ENCODE data around the gene SCYL3.
"Not testable (repeated sequence)": the region's sequence is repeated elsewhere in the genome, so short reads cannot be mapped to it uniquely, and the experiment has no call there.

SCYL3 gene

DNA sequence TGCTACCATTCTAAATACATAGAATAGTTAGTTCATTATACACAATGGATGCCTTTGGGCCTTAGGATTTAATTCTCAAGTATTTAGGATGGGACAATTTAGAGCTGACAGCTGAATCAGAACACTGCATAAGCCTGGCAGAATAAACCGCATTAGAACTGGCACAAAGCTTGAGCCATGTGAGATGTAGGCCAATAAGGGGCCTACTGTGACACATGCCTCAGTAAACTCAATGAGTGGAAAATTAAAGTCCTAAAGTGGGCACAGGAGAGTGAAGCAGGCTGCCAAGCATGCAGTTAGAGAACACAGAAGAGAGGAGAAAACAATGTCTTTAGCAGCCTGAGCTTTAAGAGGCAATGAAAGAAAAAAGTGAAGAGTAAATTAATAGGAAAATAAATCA, 24.3 kb downstream of the SCYL3 start:
- DNase-seq = no peak

DNA sequence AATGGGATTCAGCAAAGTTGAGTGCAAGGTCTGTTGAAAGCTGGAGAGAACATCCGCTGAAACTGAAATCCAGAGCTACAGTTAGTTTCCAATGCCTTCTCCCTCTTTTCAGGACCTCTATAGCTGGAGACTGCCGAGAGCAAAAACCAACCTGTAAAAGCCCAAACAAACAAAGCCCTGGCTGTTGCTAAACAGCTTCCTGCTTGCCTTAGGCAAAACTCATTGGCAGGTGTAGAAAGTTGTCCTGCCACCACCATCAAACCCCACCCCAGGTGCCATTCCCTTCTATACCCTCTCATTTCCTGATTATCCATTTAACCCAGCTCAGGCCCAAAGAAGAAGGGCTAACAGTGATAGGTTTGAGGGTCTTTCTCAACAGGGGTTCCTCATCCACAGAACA, 24.7 kb downstream of the SCYL3 start:
- DNase-seq = no peak

DNA sequence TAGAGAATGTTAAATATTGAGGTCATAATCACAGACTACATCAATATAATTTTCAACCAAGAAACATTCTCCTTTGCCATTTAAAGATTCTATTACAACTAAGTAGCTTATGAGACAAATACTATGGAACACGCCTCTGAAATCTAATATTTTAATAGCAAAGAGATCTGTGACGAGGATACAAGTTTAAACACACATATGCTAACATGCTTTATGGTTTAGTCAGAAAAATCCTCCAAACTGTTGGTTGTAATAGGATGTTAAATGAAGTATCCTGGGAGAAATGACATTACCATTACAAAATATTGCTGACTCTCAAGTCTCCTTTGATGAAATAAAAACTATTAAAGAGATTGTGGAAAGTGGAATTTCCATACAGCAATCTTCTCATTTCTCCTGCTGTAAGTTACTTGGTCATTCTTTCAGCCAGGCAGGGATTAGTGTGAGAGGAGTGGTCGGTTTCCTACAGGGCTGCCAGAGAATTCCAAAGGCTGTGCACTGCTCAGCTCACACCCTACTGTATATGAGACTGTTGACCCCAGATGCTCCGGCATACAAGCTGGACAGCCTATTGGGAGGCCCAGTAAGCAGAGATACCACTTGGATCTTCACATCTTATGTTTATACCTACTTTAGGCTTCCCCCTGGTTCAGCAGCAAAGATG, 26.6 kb downstream of the SCYL3 start:
- no peak for DNase-seq

DNA sequence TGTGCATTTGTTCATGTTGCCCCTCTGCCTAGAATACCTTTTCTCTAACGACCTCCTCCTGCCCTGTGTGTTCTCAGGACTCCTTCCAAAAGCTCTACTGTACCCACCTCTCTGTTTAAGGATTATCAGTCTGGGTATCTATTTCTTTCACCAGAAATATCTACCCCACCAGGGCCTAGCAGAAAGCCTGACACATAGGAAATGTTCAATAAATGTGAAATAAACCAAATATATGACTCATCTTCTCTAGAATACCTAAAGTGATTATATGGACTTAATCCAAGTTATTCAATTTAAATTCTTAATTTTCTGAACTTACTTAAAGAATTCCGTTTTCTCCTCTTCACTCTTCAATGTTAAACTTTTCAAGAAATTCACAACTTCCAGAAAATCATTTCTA, 27.1 kb downstream of the SCYL3 start:
- DNase-seq = no peak

DNA sequence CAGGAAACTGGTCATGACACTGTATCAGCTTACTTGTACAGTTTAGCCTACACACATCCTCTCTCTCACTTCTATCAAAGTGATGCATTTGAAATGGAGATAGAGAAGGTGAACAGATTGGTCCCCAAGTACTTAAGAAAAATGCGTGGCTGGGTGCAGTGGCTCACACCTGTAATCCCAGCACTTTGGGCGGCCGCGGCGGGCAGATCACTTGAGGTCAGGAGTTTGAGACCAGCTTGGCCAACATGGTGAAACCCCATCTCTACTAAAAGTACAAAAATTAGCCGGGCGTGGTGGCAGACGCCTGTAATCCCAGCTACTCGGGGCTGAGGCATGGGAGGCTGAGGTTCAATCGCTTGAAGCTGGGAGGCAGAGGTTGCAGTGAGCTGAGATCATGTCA, 29.2 kb downstream of the SCYL3 start:
- not testable (repeated sequence) for DNase-seq

DNA sequence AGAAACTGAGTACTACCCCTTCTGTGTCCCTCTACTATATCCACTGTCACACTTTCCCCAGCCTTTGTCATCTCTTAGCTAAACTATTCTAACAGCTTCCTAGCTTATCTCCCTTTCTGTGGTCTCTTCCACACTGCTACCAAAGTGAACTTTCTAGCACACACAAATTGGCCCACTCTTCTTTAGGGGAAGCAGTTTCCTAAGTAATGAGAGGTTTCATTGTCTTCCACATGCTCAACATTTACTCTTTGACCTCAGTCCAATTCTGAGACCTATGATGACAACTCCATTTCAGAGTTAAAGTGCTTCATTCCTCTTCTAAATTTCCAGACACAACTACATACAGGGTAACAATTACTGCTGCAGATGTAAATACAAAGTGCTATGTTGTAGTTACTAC, 32.9 kb downstream of the SCYL3 start:
- DNase-seq = no peak

DNA sequence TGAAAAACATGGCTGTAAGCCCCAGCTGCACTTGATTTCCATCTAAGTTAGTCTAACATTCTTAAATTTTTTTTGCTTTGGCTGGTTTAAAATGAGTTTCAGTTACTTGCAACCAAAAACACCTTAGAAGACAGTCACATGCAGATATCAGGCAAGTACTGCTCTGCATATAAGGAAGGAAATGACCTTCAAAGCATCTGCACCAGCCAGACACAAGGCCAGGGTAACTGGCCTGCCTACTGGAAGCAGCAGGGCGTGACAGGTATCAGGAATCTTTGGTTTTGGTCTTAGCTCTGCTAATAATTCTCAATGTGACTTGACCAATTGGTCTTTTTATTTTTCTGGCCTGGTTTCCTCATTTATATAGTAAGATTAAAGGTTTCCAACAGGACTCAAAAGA, 33.5 kb downstream of the SCYL3 start:
- DNase-seq = no peak

DNA sequence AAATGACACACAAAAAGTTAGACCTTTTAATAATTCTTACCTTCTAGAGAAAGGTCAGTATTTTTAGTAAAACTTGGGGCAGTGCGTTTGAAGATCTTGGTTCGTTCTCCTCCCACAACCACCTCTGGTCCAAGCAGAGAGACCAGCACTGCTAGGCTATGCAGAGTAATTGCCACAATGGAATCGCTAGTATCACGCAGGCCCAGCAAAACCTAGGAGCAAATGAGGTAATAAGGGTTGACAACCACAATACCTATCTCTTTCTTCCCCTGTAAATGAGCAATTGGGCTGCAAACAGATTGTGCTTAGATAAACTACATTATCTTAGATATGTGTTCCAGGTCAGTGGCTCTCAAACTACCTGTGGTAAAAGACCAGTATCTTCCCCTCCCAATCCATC, 34.7 kb downstream of the SCYL3 start:
- DNase-seq = no peak

DNA sequence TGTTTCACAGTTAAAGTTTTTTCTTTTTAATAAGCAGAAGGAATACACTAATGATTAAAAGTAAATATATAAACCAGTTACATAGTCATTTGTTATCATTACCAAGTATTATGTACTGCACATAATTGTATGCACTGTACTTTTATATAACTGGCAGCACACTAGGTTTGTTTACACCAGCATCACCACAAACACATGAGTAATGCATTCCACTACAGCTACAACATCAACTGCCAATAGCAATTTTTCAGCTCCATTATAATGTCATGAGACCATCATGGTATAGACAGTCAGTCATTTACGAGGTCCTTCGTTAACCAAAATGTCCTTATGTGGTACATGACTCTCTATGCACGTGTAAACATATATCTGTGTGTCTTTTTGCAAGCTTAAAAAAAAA, 35.2 kb downstream of the SCYL3 start:
- no peak for DNase-seq

DNA sequence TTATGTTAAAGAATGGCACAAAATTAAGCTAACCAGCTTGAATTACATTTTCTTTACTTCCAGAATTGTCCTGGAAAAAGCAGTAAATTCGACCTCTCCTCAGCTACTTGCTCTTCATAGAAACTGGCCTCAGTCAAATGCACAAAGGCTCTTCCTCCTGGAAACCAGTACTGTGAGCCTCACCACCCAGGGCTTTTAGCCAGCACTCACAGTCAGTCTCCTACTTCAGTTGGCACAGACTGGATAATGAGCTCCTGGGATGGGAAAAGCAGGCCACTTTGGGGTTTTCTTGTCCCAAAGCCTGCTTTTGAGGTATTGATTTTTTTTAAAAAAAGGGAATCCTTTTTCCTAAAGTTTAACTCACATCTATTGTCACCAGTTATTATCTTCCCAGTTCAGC, 40.4 kb downstream of the SCYL3 start:
- DNase-seq = no peak

DNA sequence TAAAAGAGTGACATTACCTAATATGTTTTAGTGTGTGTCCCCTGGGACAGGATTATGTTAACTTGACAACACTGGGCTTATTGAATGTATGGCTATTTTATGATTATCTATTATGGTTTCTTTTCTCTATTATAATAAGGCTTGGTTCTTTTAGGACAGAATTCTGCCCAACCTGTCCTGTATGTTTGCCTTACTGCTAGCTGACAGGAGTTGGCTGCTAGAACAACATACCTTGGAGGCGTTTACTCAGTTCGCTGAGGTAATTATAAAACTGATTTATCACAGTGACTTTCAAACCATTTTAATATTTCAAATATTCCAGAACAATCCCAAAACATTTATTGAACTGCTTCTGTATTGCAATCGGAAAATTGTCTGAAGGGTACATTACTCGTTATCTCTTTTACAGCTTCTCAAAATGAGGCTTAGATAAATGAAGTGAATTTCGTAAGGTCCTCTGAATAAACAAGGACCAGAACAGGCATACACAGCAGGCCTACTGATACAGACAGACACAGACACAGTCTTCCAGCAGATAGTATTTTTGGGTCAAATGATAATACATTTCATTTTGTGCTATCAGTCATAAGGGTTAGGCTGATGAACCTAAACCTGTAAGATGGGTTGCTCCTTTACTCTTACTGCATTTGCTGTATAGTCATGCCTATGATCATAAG, 44.2 kb downstream of the SCYL3 start:
- DNase-seq = no peak

DNA sequence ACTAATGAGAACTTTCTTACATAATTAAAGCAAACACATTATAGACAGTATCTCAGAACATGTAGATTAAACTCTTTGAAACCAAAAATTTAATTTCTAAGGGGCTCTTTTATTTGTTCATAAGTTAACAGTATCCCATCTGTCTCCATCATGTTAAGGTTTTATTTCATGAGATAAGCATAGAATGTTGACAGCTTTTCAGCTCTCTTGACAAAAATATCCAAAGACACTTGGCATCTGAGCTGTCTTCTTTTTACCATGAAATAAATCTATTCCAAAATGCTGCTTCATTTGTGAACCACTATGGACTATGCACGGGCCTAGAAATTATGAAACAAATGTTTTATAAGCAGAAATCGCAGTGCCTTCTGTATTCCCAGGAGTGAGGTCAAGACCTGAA, 45.2 kb downstream of the SCYL3 start:
- DNase-seq = no peak

DNA sequence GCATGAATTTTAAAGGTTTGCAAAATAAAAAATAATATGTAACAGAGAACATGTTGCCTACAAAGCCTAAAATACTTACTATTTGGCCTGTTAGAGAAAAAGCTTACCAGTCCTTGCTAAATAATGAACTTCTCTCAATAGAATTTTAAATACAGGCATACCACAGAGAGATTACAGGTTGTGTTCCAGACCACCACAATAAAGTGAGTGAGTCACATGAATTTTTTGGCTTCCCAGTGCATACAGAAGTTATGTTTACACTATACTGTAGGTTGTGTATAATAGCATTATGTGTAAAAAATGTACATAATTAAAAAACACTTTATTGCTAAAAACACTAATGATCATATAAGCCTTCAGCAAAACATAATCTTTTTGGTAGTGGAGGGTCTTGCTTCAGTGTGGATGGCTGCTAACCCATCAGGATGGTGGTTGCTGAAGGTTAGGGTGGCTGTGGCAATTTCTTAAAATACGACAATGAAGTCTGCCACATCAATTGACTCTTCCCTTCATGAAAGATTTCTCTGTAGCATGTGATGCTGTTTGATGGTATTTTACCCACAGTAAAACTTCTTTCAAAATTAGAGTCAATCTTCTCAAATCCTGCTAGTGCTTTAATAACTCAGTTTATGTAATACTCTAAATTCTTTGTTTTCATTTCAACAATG, 48.6 kb downstream of the SCYL3 start:
- DNase-seq = no peak

DNA sequence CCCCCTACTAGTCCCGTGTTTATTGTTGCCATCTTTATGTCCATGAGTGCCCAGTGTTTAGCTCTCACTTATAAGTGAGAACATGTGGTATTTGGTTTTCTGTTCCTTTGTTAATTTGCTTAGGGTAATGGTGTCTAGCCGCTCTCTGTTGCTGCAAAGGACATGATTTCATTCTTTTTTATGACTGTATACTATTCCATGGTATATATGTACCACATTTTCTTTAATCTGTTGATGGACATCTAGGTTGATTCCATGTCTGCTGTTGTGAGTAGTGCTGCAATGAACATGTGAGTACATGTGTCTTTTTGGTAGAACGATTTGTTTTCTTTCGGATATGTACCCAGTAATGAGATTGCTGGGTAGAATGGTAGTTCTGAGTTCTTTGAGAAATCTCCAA, 54.8 kb downstream of the SCYL3 start:
- DNase-seq = no peak

DNA sequence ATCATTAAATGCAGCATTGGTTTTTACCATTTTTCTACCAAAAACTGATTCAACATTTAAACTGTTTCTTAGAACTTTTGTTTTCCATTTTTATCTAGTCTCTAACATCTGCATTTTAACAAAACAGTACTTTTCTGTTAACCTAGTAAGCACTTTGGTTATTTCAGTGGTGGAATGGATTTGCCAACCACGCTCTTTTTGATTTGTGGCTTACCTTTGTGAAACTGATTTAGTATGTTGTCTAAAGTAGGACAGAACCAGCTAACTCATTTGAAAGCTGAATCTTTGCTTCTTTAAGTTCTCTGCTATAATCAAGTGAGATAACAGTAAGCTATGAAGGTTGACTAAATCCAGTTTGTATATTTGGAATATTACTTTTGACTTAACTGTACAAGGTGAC, 57.5 kb downstream of the SCYL3 start:
- no peak for DNase-seq

DNA sequence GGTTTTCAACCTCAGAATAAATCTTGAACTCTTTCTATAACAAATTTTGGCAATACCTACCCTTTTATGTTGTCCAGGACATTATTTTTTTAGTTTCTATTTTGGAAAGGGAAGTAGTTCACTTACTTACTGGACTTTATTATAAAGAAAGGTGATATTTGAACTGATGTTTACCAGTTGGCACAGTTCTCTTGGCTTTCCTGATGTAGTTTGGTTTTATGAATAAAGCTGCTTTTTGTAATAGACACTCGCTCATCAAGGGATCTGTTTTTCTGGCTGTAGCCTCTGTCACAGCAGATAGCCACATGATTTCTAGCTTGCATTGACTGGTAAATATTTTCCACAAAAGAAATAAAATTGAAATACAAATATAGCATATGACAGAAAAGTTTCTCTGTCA, 58.0 kb downstream of the SCYL3 start:
- no peak for DNase-seq

DNA sequence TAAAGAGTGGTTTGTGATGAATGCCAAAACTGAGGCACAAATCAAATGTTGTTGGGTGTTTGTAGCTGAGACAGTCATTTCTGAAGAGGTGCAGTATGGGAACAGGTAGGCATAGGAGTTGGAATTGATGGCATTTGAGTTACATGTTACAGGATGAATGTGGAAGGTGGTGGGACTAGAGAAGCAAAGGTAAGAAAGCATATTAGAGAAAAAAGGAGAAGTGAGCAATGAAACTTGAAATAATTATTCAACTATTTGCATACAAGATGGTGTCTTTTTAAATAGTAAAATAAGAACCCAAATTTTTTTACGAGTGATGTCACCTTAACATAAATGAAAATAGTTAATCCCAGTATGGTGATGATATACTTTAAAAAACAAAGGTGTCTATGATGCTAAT, 58.8 kb downstream of the SCYL3 start:
- DNase-seq = no peak

DNA sequence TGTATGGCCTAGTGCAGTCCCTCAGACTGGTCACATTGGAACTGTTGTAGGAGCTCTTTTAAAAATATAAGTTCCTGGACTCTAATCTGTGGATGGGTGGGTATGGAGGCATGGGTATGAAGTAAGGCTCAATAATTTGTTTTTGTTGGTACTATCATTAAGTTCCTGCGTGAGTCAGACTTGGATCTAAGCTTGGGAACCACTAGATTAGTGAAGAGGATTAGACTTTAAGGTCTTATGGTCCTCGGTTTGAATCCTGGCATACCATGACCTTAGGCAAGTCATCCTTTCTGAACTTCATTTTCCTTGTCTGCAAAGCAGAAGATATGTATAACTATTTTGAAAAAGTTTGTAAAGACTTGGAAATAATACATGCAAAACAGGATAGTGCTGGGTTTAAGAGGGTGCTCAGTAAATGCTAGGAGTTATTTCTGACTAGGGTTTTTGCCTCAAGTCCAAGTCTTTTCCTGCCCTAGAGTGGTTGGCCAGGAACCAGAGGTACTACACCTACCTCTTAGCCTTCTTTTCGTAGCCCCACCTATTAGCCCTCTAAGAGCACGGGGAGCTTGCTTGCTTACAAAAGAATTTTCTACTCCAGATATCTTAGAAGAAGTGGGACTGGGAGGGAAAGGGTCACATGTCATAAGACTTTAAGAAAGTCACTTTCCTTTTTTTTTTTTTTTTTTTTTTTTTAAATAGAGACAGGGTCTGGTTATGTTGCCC, 60.4 kb downstream of the SCYL3 start:
- DNase-seq = no peak

DNA sequence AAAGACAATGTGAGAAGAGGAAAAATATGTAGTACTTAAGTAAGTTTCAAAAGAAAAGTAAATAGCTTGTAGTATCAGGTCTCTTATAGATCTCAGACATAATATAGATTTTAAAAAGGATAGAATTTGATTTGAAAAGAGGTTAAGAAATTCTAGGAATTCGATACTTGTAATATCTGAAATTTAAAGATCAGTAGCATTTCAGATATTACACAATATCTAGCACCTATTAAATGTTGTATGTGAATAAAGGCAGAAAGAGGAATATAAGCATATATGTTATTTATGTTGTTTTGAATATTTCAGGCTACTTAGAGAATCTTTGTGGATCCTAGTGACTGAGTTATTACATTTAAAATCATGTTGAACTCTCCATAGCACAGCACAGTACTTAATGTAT, 64.0 kb downstream of the SCYL3 start:
- no peak for DNase-seq

DNA sequence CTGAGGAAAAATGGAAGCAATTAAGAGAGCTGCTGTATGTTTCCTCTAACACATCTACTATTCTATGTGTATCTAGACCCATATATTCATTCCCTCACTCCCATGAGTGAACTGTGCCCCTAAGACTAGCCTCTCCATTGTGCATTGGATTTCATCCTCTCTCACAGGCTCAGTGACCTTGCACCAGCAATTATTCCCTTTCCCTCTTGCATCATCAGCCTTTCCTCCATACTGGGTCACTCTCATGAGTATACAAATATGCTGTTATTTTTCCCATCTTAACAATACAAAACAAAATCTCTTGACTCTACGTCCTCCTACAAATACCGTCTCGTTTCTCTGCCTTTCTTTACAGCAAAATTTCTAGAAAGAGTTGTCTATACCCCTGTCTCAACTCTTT, 69.5 kb downstream of the SCYL3 start:
- no peak for DNase-seq

DNA sequence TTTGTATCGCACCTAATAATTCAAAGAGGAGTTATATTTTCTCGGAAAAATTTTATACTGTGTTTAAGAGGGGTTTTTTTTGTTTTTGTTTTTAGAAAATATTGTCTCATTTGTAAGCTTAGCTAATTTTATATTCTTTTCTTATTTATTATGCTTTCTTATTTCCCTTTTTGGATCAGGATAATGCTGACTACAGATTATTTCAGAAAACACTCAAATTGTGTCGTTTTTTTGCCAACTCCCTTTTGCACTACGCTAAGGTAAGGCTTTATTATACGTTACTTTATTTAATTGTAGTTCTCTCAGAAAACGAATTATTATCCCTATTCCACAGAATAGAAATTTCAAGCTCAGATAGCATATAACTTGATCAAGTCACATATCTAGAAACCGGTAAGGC, 72.2 kb downstream of the SCYL3 start:
- DNase-seq = no peak

DNA sequence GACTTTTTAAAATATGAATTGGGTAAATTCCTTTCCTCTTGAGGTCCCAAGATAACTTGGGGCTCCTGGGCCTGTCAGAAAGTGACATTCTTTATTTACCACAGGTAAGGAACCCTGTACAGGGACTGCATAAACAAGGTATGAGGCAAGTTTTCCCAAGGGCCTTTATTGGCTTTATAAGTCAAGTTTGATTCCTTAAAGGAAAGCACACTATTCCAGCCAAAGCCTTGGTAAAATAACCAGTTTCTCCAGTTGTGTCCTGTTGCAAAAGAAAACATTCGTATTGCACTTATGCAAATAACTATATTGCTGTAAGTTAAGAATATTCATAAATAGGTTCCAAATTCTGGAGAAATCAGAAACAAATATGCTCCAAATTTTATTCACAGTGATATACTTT, 77.1 kb downstream of the SCYL3 start:
- no peak for DNase-seq

DNA sequence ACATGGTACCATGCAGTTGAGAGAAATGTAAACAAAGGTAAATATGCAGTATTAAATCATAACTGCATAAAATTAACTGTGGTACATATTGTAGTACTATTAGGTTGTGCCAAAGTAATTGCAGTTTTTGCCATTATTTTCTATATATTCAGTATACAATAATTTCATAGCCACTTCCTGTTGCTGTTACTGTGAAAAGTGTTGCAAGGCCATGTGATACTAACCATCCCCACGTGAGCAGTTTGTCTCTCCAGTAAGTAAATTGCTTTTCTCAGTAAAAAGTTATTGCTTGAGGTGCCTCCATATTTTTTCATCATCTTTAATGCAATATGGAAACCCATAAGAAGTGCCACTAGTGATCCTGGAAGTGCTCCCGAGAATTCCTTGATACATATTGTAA, 79.4 kb downstream of the SCYL3 start:
- no peak for DNase-seq

DNA sequence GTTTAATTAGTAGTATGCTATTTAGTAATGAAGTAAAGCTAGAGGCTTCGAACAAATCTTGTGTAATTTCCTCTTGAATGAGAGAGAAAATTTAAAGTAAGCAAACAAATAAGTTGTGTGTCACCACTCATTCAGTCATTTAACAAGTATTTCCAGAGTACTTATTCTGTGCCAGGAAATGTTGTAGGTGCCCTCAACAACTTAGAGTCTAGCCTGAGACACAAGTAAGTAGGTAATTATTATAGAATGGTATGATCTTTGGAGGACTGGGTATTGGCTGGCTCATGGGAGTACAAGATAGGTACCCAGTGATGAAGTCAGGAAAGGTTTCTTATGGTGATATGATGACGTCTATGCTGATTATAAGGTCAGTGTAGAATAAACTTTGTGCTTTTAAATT, 81.6 kb downstream of the SCYL3 start:
- no peak for DNase-seq
